ENCODE measurements around the gene KPNA6. TPM values are rescaled to one million over a fixed set of nuclear protein-coding genes. Genes with fewer than 3 reads are reported as not detected.

Gene KPNA6
- total RNA-seq, 1 experiment from 2014 or later = 79.9 TPM

GRCh38 chr1:32208469-32208868, 100.6 kb downstream of the KPNA6 start:
- Histone ChIP-seq H3K27me3 (ENCODE audit: insufficient read depth, low read length) (no peaks in the 10 kb centered on the region), H3K79me2 (ENCODE audit: insufficient read depth, low read length) (peaks cover 19% of the 10 kb centered on the region; the same call in 1 of the 2 replicates), H3K27ac (ENCODE audit: low read depth, low read length) (no peak overlapping the region), H3K9ac (ENCODE audit: low read length) (no peak overlapping the region), H2AFZ (ENCODE audit: low read depth, low read length, poor library complexity, severe bottlenecking) (no peak overlapping the region), H3K36me3 (ENCODE audit: control insufficient read depth in 1 of 2, insufficient read depth in 2 of 2, low read length in 2 of 2) (peaks cover 0 to 11% of the 10 kb centered on the region in 2 experiments; a peak in 1 of 4 replicates), H3K9me3 (ENCODE audit: control insufficient read depth in 1 of 2, insufficient read depth in 1 of 2, low read depth in 1 of 2, low read length in 2 of 2) (no peaks in the 10 kb centered on the region), H3K4me1 (ENCODE audit: control insufficient read depth in 1 of 2, insufficient read depth in 2 of 2, low read length in 2 of 2) (peaks cover 6 to 25% of the 10 kb centered on the region in 2 experiments; a peak in 2 of 4 replicates), H4K20me1 (ENCODE audit: insufficient read depth) (no peaks in the 10 kb centered on the region), H3K9me2 (ENCODE audit: insufficient read depth) (no peaks in the 10 kb centered on the region), H3K4me3 (replicated peaks in 1 of 2; ENCODE audit: low read depth in 1 of 2, low read length in 2 of 2) (no peak overlapping the region), H3K4me2 (ENCODE audit: low read length) (0 out of 2 replicates have a peak overlapping the region, but pooled peaks have one; percentile 15)
- ChIA-PET RAD21 (ENCODE audit: low non-redundant PET in 1 of 2, low total read pairs in 2 of 2, uncharacterized antibody in 2 of 2, unreplicated experiment in 2 of 2) (no interaction called here), CTCF (no interaction called here), POLR2A (no interaction called here)
- ATAC-seq (no peak), DNase-seq (ENCODE audit: low read depth, low spot score) (no peak)
- intact Hi-C loops (cut with micrococcal nuclease) = no loop called here
- no TSS peak for BruUV-seq (replicated peaks)
- no peak for TF ChIP-seq ELF1 (IDR thresholded peaks at IDR 0.05; ENCODE audit: borderline replicate concordance, low read depth)
- TF ChIP-seq JUND (IDR thresholded peaks at IDR 0.05) = no peak
- TF ChIP-seq SP1 (IDR thresholded peaks at IDR 0.05; ENCODE audit: low read depth) = no peak
- TF ChIP-seq CTCF (IDR thresholded peaks at IDR 0.05 in 2 of 3, conservative IDR thresholded peaks at IDR 0.05 in 1 of 3; ENCODE audit: borderline replicate concordance in 1 of 3, insufficient read depth in 1 of 3, low read depth in 2 of 3, low read length in 2 of 3) = no peak
- no peak for TF ChIP-seq EGR1 (IDR thresholded peaks at IDR 0.05; ENCODE audit: low read depth)
- no peak for TF ChIP-seq EZH2phosphoT487 (IDR thresholded peaks at IDR 0.05; ENCODE audit: borderline replicate concordance)
- no peak for TF ChIP-seq ZNF274 (IDR thresholded peaks at IDR 0.05; ENCODE audit: low read depth, low read length)
- TF ChIP-seq REST (IDR thresholded peaks at IDR 0.05; ENCODE audit: low read depth) = no peak
- TF ChIP-seq MAX (IDR thresholded peaks at IDR 0.05) = no peak
- no peak for TF ChIP-seq CEBPB (IDR thresholded peaks at IDR 0.05; ENCODE audit: low read depth)
- TF ChIP-seq SRF (IDR thresholded peaks at IDR 0.05; ENCODE audit: low read depth) = no peak
- TF ChIP-seq ZFX (IDR thresholded peaks at IDR 0.05) = no peak
